Sigmoid colon (tissue), 7 donors: Measurements from ENCODE around the gene SOCS7. TPM values are rescaled to one million over a fixed set of nuclear protein-coding genes. Genes with fewer than 3 reads are reported as not detected.
A peak's percentile ranks its signal among the peaks of the same experiment; 100 is the strongest.

Experiments
- DNase-seq: peaks from one replicate; pipeline ENCODE4 v3.0.0-alpha.2; 2019
- H3K27ac ChIP-seq, 4 donors: fragments of 200-600 bp; sonication (generic); one replicate each; pipeline ENCODE4 v1.5.1; 2016 to 2019; ENCODE audit warnings: mild to moderate bottlenecking in 1 of 4
- H3K27me3 ChIP-seq, 3 donors: fragments of 200-600 bp; sonication (generic); one replicate each; pipeline ENCODE4 v1.5.1; 2019; ENCODE audit warnings: mild to moderate bottlenecking in 1 of 3
- H3K36me3 ChIP-seq, 4 donors: fragments of 200-600 bp; sonication (generic); one replicate each; pipeline ENCODE4 v1.5.1; 2016 to 2019
- H3K4me1 ChIP-seq, 4 donors: fragments of 200-600 bp; sonication (generic); one replicate each; pipeline ENCODE4 v1.5.1; 2017 to 2019
- H3K4me3 ChIP-seq, 4 donors: fragments of 200-600 bp; sonication (generic); one replicate each; pipeline ENCODE4 v1.5.1; 2017 to 2019; ENCODE audit warnings: mild to moderate bottlenecking in 2 of 4, moderate library complexity in 1 of 4
- H3K9me3 ChIP-seq, 4 donors: fragments of 200-600 bp in 3 of 4; sonication (generic) in 3 of 4; one replicate each; pipeline versions ENCODE4 v1.5.1 to v1.6.1; 2013 to 2019
- EP300 ChIP-seq, 4 donors: sonication (generic); formaldehyde crosslinking; IDR thresholded peaks; one replicate each; pipeline ENCODE4 v1.6.1; 2017; ENCODE audit warnings: antibody characterized with exemption in 4 of 4
- POLR2A ChIP-seq, 2 donors: fragments of 450-650 bp; IDR thresholded peaks; one replicate each; pipeline ENCODE4 v1.6.1; 2016; ENCODE audit warnings: antibody characterized with exemption in 2 of 2, mild to moderate bottlenecking in 2 of 2, moderate library complexity in 2 of 2
- POLR2AphosphoS5 ChIP-seq, 4 donors: sonication (generic); formaldehyde crosslinking; IDR thresholded peaks; one replicate each; pipeline ENCODE4 v1.6.1; 2017; ENCODE audit warnings: antibody characterized with exemption in 4 of 4
- WGBS, 2 donors: extraction: QIAGEN DNeasy Blood & Tissue Kit; methylation state at CpG; one replicate each; pipeline ENCODE4 v1.1.7; 2013; 5-methylcytosine and 5-hydroxymethylcytosine counted together
- intact Hi-C: fragments of 100-400 bp; cut with DNase I; formaldehyde crosslinking; loops from one replicate; pipeline ENCODE4 v1.15.1; 2023
- polyA plus RNA-seq, 3 donors: library from polyadenylated mRNA; stranded (reverse); fragments of 200-250 nt; gene quantifications; one replicate each; pipeline ENCODE4 v1.2.3, GENCODE V29; 2013
- total RNA-seq, 4 donors: library from RNA; depleted of rRNA; stranded (reverse); fragments of >200 nt; gene quantifications; one replicate each; pipeline ENCODE4 v1.1.0, GENCODE V29; 2016
- TF ChIP-seq, protein P1 (sequence below), 4 experiments: fragments of 450-650 bp in 3 of 4; fragments of 200-600 bp in 1 of 4; IDR thresholded peaks; one replicate each; pipeline ENCODE4 v1.5.1; 2016 to 2019; ENCODE audit warnings: antibody characterized with exemption in 4 of 4, mild to moderate bottlenecking in 3 of 4, moderate library complexity in 2 of 4
- donor health status: healthy with polysubstance abuse.
- donor health status: Bipolar disorder and iron deficiency.
- donor health status: healthy.

Gene SOCS7
- total and polyA plus RNA-seq, 7 donors: 1.2 to 20.2 (median 13.9) TPM

DNA sequence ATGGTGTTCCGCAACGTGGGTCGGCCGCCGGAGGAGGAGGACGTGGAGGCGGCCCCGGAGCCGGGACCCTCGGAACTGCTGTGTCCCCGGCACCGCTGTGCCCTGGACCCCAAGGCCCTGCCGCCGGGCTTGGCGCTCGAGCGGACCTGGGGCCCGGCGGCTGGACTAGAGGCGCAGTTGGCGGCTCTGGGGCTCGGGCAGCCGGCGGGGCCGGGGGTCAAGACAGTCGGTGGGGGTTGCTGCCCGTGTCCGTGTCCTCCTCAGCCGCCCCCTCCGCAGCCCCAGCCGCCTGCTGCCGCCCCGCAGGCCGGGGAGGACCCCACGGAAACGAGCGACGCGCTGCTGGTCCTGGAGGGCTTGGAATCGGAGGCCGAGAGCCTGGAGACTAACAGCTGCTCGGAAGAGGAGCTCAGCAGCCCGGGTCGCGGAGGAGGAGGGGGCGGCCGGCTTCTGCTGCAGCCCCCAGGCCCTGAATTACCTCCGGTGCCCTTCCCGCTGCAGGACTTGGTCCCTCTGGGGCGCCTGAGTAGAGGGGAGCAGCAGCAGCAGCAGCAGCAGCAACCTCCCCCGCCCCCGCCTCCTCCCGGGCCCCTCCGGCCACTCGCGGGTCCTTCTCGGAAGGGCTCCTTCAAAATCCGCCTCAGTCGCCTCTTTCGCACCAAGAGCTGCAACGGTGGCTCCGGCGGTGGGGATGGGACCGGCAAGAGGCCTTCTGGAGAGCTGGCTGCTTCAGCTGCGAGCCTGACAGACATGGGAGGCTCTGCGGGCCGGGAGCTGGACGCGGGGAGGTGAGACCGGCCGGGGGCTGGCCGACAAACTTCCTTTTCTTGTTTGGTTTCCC lies 821 bp downstream of the SOCS7 start:
- TF ChIP-seq EP300 (IDR thresholded peaks at IDR 0.05) (no peak), POLR2AphosphoS5 (IDR thresholded peaks at IDR 0.05) (no peak), POLR2A (IDR thresholded peaks at IDR 0.05) (no peak)
- TF ChIP-seq, protein P1, sequence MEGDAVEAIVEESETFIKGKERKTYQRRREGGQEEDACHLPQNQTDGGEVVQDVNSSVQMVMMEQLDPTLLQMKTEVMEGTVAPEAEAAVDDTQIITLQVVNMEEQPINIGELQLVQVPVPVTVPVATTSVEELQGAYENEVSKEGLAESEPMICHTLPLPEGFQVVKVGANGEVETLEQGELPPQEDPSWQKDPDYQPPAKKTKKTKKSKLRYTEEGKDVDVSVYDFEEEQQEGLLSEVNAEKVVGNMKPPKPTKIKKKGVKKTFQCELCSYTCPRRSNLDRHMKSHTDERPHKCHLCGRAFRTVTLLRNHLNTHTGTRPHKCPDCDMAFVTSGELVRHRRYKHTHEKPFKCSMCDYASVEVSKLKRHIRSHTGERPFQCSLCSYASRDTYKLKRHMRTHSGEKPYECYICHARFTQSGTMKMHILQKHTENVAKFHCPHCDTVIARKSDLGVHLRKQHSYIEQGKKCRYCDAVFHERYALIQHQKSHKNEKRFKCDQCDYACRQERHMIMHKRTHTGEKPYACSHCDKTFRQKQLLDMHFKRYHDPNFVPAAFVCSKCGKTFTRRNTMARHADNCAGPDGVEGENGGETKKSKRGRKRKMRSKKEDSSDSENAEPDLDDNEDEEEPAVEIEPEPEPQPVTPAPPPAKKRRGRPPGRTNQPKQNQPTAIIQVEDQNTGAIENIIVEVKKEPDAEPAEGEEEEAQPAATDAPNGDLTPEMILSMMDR (IDR thresholded peaks at IDR 0.05): no peak
- intact Hi-C loops: loop anchor here (5.0 to 10.0 kb wide), 3 partner anchors 135 to 312 kb away; partner anchors contain the start of gene SRCIN1

DNA sequence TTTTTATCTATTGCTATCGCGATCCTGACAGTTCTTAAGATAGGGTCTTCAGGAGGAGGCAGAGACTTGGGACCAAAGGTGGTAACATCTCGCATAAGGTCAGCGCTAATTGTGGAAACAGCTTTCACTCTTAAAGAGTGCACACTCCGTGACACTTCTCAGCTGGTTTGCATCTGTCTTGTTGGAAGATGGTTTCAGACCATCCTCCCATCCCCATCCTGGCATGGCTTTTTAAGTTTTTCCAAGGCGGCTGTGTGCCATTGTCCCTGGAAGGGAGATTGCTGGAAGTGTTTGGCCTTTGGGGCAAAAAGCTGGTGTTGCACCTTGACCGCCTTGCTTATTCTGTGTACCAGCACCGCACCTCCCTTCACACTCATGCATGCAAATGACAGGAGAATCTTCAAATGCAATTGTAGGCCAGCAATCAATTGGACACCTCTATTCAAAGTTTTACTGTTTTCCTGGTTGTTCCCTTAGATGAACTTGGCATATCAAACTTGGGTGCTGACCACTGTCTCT lies 1.5 kb downstream of the SOCS7 start:
- no peaks in the 10 kb centered on the region for H3K36me3 ChIP-seq
- peak overlapping the region; percentile 60 to 90 (median 85) for H3K4me3 ChIP-seq
- peaks cover 0 to 58% (median 55%) of the 10 kb centered on the region in 4 donors for H3K4me1 ChIP-seq
- WGBS, 2 donors: 12 to 19% methylated on average over 8 of the region's 8 CpGs
- TF ChIP-seq, protein P1 (IDR thresholded peaks at IDR 0.05): no peak
- TF ChIP-seq POLR2A (IDR thresholded peaks at IDR 0.05) (no peak), EP300 (IDR thresholded peaks at IDR 0.05) (no peak), POLR2AphosphoS5 (IDR thresholded peaks at IDR 0.05) (no peak)
- H3K27me3 ChIP-seq: no peaks in the 10 kb centered on the region
- peak overlapping the region; percentile 87 to 94 (median 90) for H3K27ac ChIP-seq
- no peaks in the 10 kb centered on the region for H3K9me3 ChIP-seq
- DNase-seq: no peak
- intact Hi-C loops: loop anchor here (5.0 to 10.0 kb wide), 3 partner anchors 134 to 312 kb away; partner anchors contain the start of gene SRCIN1

More for the DNA sequence above, 821 bp downstream of the SOCS7 start:
- Histone ChIP-seq H3K27me3 (no peaks in the 10 kb centered on the region), H3K36me3 (no peaks in the 10 kb centered on the region), H3K4me1 (peaks cover 0 to 51% (median 48%) of the 10 kb centered on the region in 4 donors), H3K4me3 (peak overlapping the region; percentile 60 to 90 (median 85)), H3K27ac (peak overlapping the region; percentile 87 to 94 (median 90)), H3K9me3 (no peaks in the 10 kb centered on the region)
- WGBS, 2 donors: 0 to 1% methylated on average over 72 of the region's 72 CpGs
- DNase-seq: no peak

DNA sequence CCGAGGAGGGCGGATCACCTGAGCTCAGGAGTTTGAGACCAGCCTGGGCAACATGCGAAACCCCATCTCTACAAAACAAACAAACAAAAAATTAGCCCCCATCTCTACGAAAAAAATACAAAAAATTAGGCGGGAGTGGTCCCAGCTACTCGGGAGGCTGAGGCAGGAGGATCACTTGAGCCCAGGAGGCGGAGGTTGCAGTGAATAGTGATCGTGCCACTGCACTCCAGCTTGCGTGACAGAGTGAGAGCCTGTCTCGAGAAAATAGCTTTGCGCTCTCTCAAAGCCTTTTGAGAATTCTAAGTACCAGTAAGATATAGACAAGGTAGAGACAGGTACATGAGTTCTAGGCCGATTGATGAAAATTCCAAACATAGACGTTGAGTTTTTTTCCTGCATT lies 2.0 kb downstream of the SOCS7 start:
- intact Hi-C loops: loop anchor here (5.0 to 10.0 kb wide), 3 partner anchors 134 to 311 kb away; partner anchors contain the start of gene SRCIN1
- DNase-seq: no peak
- Histone ChIP-seq H3K4me1 (peaks cover 0 to 63% (median 60%) of the 10 kb centered on the region in 4 donors), H3K36me3 (no peaks in the 10 kb centered on the region), H3K4me3 (peak overlapping the region; percentile 60 to 90 (median 85)), H3K27me3 (no peaks in the 10 kb centered on the region), H3K27ac (peak overlapping the region in 3 of 4 donors; percentile 87 to 94 (median 90)), H3K9me3 (no peaks in the 10 kb centered on the region)
- TF ChIP-seq POLR2AphosphoS5 (IDR thresholded peaks at IDR 0.05): no peak
- TF ChIP-seq, protein P1 (IDR thresholded peaks at IDR 0.05): no peak
- no peak for TF ChIP-seq POLR2A (IDR thresholded peaks at IDR 0.05)
- TF ChIP-seq EP300 (IDR thresholded peaks at IDR 0.05): no peak
- 86 to 88% methylated on average over 13 of the region's 13 CpGs for WGBS, 2 donors

DNA sequence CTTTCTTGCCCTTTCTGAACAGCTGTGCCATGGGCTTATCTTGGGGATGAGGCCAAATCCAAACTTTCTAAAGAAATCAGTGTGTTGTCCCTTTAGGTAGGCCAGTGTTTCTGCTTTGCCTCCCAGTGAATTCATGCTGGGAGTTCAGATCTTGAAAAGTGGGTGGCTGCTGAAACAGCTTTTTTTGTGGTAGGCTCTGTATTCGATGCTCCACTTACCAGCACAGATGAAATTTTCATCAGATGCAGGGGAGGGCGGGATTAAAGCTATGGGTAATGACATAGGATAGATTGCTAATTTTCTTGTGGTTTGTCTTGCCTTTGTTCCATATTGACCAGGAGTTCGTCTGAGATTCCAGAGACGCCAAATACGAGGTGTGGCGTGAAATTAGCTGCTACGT lies 2.8 kb downstream of the SOCS7 start:
- Histone ChIP-seq H3K9me3 (no peaks in the 10 kb centered on the region), H3K36me3 (no peaks in the 10 kb centered on the region), H3K4me1 (peaks cover 0 to 71% (median 68%) of the 10 kb centered on the region in 4 donors), H3K27ac (peak overlapping the region in 3 of 4 donors; percentile 11 to 94 (median 87)), H3K27me3 (no peaks in the 10 kb centered on the region), H3K4me3 (peak overlapping the region in 2 of 4 donors; percentile 87 to 90)
- 89 to 91% methylated on average over 7 of the region's 7 CpGs for WGBS, 2 donors
- DNase-seq: no peak
- intact Hi-C loops: loop anchor here (5.0 to 10.0 kb wide), 3 partner anchors 133 to 310 kb away; partner anchors contain the start of gene SRCIN1
- TF ChIP-seq EP300 (IDR thresholded peaks at IDR 0.05) (no peak), POLR2A (IDR thresholded peaks at IDR 0.05) (no peak), POLR2AphosphoS5 (IDR thresholded peaks at IDR 0.05) (no peak)
- TF ChIP-seq, protein P1 (IDR thresholded peaks at IDR 0.05): no peak
